K562 (cell line): ENCODE data around the gene GPR183. TPM values are rescaled to one million over a fixed set of nuclear protein-coding genes. Genes with fewer than 3 reads are reported as not detected.

Experiments
- ATAC-seq: fragments of 200-7000 bp; cut with Tn5 transposase; 3 replicates; pipeline ENCODE4 v1.9.1; 2020; ENCODE audit warnings: moderate library complexity
- BruUV-seq: library from RNA; stranded (reverse); fragments of 400-500 nt; replicated peaks from 2 replicates; lab custom pipeline; 2021; lab: Mats Ljungman, UMichigan
- CTCF ChIA-PET: fragments of 300-600 bp; formaldehyde crosslinking; extraction: SDS; loops from one replicate; lab custom pipeline; 2021; ENCODE audit warnings: low intra/inter-chr PET ratio; lab: Yijun Ruan, JAX
- POLR2A ChIA-PET: fragments of 300-600, 350-650 bp; sonication (Branson Sonifier 250); formaldehyde crosslinking; extraction: SDS; loops from one replicate; lab custom pipeline; 2021; ENCODE audit warnings: antibody characterized with exemption, inconsistent platforms; lab: Yijun Ruan, JAX
- DNase-seq, 4 experiments: peaks; one replicate each; pipeline versions ENCODE4 v3.0.0 to v3.0.0-alpha.2; 2011 to 2018; ENCODE audit warnings: low spot score in 3 of 4, mixed read lengths in 3 of 4; ENCODE audit errors: extremely low read depth in 1 of 4
- FAIRE-seq: peaks from 2 replicates; lab custom pipeline; 2011; peaks lifted over from hg19 to GRCh38; lab: Jason Lieb, UNC
- H2AFZ ChIP-seq: 2 replicates; pipeline ENCODE4 v1.6.0; 2011; ENCODE audit warnings: low read depth, low read length, control low read depth, inconsistent platforms
- H3K27ac ChIP-seq: fragments of 200-600 bp; 3 replicates; pipeline ENCODE4 v1.8.0; 2011; ENCODE audit warnings: low read depth, mild to moderate bottlenecking, control low read depth, inconsistent platforms, low read length, moderate library complexity, mixed read lengths; ENCODE audit errors: extremely low read depth
- H3K27me3 ChIP-seq, 2 experiments: fragments of 300-600 bp in 1 of 2; 2 replicates in 1 of 2; 3 replicates in 1 of 2; pipeline versions ENCODE4 v1.6.0 to v1.8.0; 2011; ENCODE audit warnings: inconsistent platforms in 2 of 2, low read length in 2 of 2, mild to moderate bottlenecking in 1 of 2, mixed read lengths in 1 of 2, moderate library complexity in 1 of 2; ENCODE audit not compliant: control insufficient read depth in 2 of 2, insufficient read depth in 2 of 2
- H3K36me3 ChIP-seq: fragments of 300-600 bp; 3 replicates; pipeline ENCODE4 v1.8.0; 2011; ENCODE audit warnings: mild to moderate bottlenecking, low read length, inconsistent platforms; ENCODE audit not compliant: control insufficient read depth, insufficient read depth
- H3K4me1 ChIP-seq, 2 experiments: fragments of 200-600 bp in 1 of 2; replicated peaks in 1 of 2; 2 replicates in 1 of 2; 3 replicates in 1 of 2; pipeline versions ENCODE4 v1.5.1 to v1.8.0; 2011; ENCODE audit warnings: inconsistent platforms in 2 of 2, low read length in 2 of 2, mild to moderate bottlenecking in 1 of 2, mixed read lengths in 1 of 2, moderate library complexity in 1 of 2; ENCODE audit not compliant: control insufficient read depth in 2 of 2, insufficient read depth in 2 of 2
- H3K4me2 ChIP-seq: 2 replicates; pipeline ENCODE4 v1.6.1; 2011; ENCODE audit warnings: low read length, control low read depth, inconsistent platforms, mixed read lengths; ENCODE audit not compliant: insufficient read depth
- H3K4me3 ChIP-seq: fragments of 200-600 bp; sonication (generic), shearing (Covaris generic); 2 replicates; pipeline ENCODE4 v1.5.1; 2016; ENCODE audit warnings: control low read depth, inconsistent platforms
- H3K79me2 ChIP-seq: fragments of 200-600 bp; 3 replicates; pipeline ENCODE4 v1.8.0; 2011; ENCODE audit warnings: low read length, inconsistent platforms; ENCODE audit not compliant: control insufficient read depth, insufficient read depth
- H3K9ac ChIP-seq, 2 experiments: 2 replicates each; pipeline versions ENCODE4 v1.6.0 to v1.6.1; 2011; ENCODE audit warnings: low read depth in 2 of 2, low read length in 2 of 2, control low read depth in 1 of 2, inconsistent platforms in 1 of 2, mild to moderate bottlenecking in 1 of 2, mixed read lengths in 1 of 2; ENCODE audit not compliant: insufficient read depth in 1 of 2
- H3K9me1 ChIP-seq: one replicate; pipeline ENCODE4 v1.6.0; 2011; ENCODE audit warnings: inconsistent platforms, mild to moderate bottlenecking, low read length, moderate library complexity; ENCODE audit not compliant: control insufficient read depth, insufficient read depth
- H3K9me3 ChIP-seq: replicated peaks from 2 replicates; pipeline ENCODE4 v1.5.1; 2011; ENCODE audit warnings: low read depth, low read length, inconsistent platforms; ENCODE audit not compliant: control insufficient read depth, insufficient read depth
- H4K20me1 ChIP-seq: replicated peaks from 2 replicates; pipeline ENCODE4 v1.6.1; 2011; ENCODE audit warnings: low read length, inconsistent platforms, mixed read lengths; ENCODE audit not compliant: control insufficient read depth, insufficient read depth
- C11orf30 ChIP-seq: fragments of 450-650 bp; IDR thresholded peaks from 2 replicates; pipeline ENCODE4 v1.6.1; 2016; ENCODE audit warnings: low read depth, mild to moderate bottlenecking
- CBFA2T3 ChIP-seq: fragments of 450-650 bp; IDR thresholded peaks from 2 replicates; pipeline ENCODE4 v1.6.1; 2017
- CCNT2 ChIP-seq: IDR thresholded peaks from 2 replicates; pipeline ENCODE4 v1.6.1; 2011; ENCODE audit warnings: borderline replicate concordance, low read depth, mild to moderate bottlenecking, moderate library complexity, mixed read lengths, low read length; ENCODE audit not compliant: insufficient read length; ENCODE audit errors: extremely low read depth
- CREB1 ChIP-seq, 2 experiments: sonication (generic) in 1 of 2; formaldehyde crosslinking in 1 of 2; IDR thresholded peaks; 2 replicates each; pipeline versions ENCODE4 v1.6.1 to v1.8.0; 2012 to 2022; ENCODE audit warnings: inconsistent platforms in 1 of 2, mild to moderate bottlenecking in 1 of 2, missing genetic modification reagents in 1 of 2, moderate library complexity in 1 of 2
- EWSR1 ChIP-seq: fragments of 450-650 bp; IDR thresholded peaks from 2 replicates; pipeline ENCODE4 v1.6.1; 2018; ENCODE audit warnings: borderline replicate concordance, mild to moderate bottlenecking, low read depth, moderate library complexity; ENCODE audit not compliant: partially characterized antibody
- MBD1 ChIP-seq: fragments of 250-450 bp; sonication (Bioruptor Pico); IDR thresholded peaks from 2 replicates; pipeline ENCODE4 v1.8.0; 2022; ENCODE audit warnings: inconsistent platforms
- ZBTB17 ChIP-seq: fragments of 450-650 bp; formaldehyde crosslinking; IDR thresholded peaks from 2 replicates; pipeline ENCODE4 v1.4.0; 2020; ENCODE audit warnings: mild to moderate bottlenecking
- ZZZ3 ChIP-seq: fragments of 450-650 bp; IDR thresholded peaks from 2 replicates; pipeline ENCODE4 v1.6.1; 2016; ENCODE audit warnings: antibody characterized with exemption, mild to moderate bottlenecking, moderate library complexity
- WGBS: fragments of 100-300 bp; shearing (Covaris generic); methylation state at CpG from one replicate; pipeline ENCODE4 v1.1.6; 2016; ENCODE audit warnings: low coverage, mixed read lengths; ENCODE audit not compliant: insufficient coverage; ENCODE audit errors: missing lambda C conversion rate; 5-methylcytosine and 5-hydroxymethylcytosine counted together
- in situ Hi-C: fragments of 300-500 bp; cut with MboI; formaldehyde crosslinking; loops from 4 replicates; pipeline ENCODE4 v1.15.0; 2018; ENCODE audit warnings: inconsistent platforms, mixed read lengths
- intact Hi-C: fragments of 100-400 bp; cut with micrococcal nuclease; formaldehyde crosslinking; loops from 2 replicates; pipeline ENCODE4 v1.14.2; 2022
- polyA plus RNA-seq, 8 experiments: library from polyadenylated mRNA; depleted of rRNA in 4 of 8; stranded (reverse) in 5 of 8; unstranded in 3 of 8; fragments of >200 nt; fragmentation: Nextera tagmentation in 2 of 8; fragmentation: Illumina TruSeq in 1 of 8; extraction: Ambion mirVana in 2 of 8; extraction: Trizol in 1 of 8; gene quantifications; 2 replicates each; pipeline versions ENCODE4 v1.2.1 to v1.2.3, GENCODE V29; 2011 to 2014; ENCODE audit warnings: inconsistent platforms in 1 of 8, missing spikeins in 1 of 8
- total RNA-seq, 7 experiments: library from RNA; depleted of rRNA in 6 of 7; stranded (reverse); fragments of >200 nt in 6 of 7; fragmentation: Illumina TruSeq in 2 of 7; extraction: Trizol in 2 of 7; gene quantifications; 2 replicates each; pipeline versions ENCODE4 v1.2.1 to v1.2.3, GENCODE V29; 2011 to 2021; ENCODE audit warnings: low replicate concordance in 1 of 7

Gene GPR183
- total and polyA plus RNA-seq, 9 of the 15 experiments (the other 6 are each of a cell fraction or from before 2014, with no cell fraction given) = 1.3 to 10.2 (median 3.7) TPM

GRCh38 chr13:99289674-99290337 is 17.4 kb downstream of the GPR183 start:
- 0 out of 3 replicates have a peak, but pooled peaks cover under 1% of the 10 kb centered on the region for H3K79me2 ChIP-seq
- H3K9me1 ChIP-seq = no peaks in the 10 kb centered on the region
- H3K9ac ChIP-seq = no peak overlapping the region
- no peak for TF ChIP-seq C11orf30
- TF ChIP-seq ZZZ3 = no peak
- no peak for TF ChIP-seq ZBTB17 (CRISPR knock-in tag)
- no peak for TF ChIP-seq MBD1 (CRISPR knock-in tag)
- no peak for TF ChIP-seq CCNT2
- no peak for TF ChIP-seq CREB1 (IDR thresholded peaks at IDR 0.05)
- TF ChIP-seq CREB1 (CRISPR knock-in tag; IDR thresholded peaks at IDR 0.05) = no peak
- no peak for TF ChIP-seq CBFA2T3
- TF ChIP-seq EWSR1 = no peak
- TF ChIP-seq, all 486 proteins: peak for 0
- CTCF ChIA-PET = no interaction called here
- H3K27ac ChIP-seq = no peak overlapping the region
- H3K4me1 ChIP-seq = no peaks in the 10 kb centered on the region; a peak in 2 of 5 replicates
- H4K20me1 ChIP-seq = no peaks in the 10 kb centered on the region
- H3K4me3 ChIP-seq = no peak overlapping the region
- H3K4me2 ChIP-seq = no peak overlapping the region
- intact Hi-C loops = no loop called here
- H3K27me3 ChIP-seq = no peaks in the 10 kb centered on the region
- WGBS = 79% methylated on average over 7 of the region's 7 CpGs
- no peaks in the 10 kb centered on the region for H3K9me3 ChIP-seq
- peaks cover 9% of the 10 kb centered on the region; the same call in 1 of the 3 replicates for H3K36me3 ChIP-seq
- no TSS peak for BruUV-seq
- ATAC-seq (no peak), FAIRE-seq (no peak), DNase-seq (no peak)
- in situ Hi-C loops = no loop called here
- H2AFZ ChIP-seq = no peak overlapping the region
- POLR2A ChIA-PET = no interaction called here
